ENCODE measurements around the gene ENAM. TPM values are rescaled to one million over a fixed set of nuclear protein-coding genes. Genes with fewer than 3 reads are reported as not detected.

The ENAM gene
- total and polyA plus RNA-seq, 2 donors (not counting 3 experiments of a cell fraction or from before 2014, with no cell fraction given) = 0.07 TPM; not detected in 1

- dilution Hi-C loops (cut with MboI; ENCODE audit: extremely low pct_ligation_motif_present, low sequenced_read_pairs) = no loop called here
- Histone ChIP-seq H4K20me1 (replicated peaks; ENCODE audit: control insufficient read depth, extremely low read depth, insufficient read depth, low read length) (no peaks in the 10 kb centered on the region), H3K36me3 (ENCODE audit: control insufficient read depth in 2 of 2, extremely low read depth in 1 of 2, insufficient read depth in 2 of 2, low read length in 2 of 2) (no peaks in the 10 kb centered on the region), H3K79me2 (ENCODE audit: control insufficient read depth, insufficient read depth, low read length) (no peaks in the 10 kb centered on the region), H3K9me3 (replicated peaks; ENCODE audit: control insufficient read depth, insufficient read depth, low read length) (no peaks in the 10 kb centered on the region), H3K27ac (ENCODE audit: insufficient read depth, low read depth, low read length) (no peak within 1 kb of the TSS), H3K4me3 (replicated peaks in 1 of 3; ENCODE audit: insufficient read depth in 1 of 3, low read depth in 1 of 3, low read length in 3 of 3) (no peak within 1 kb of the TSS), H3K4me1 (ENCODE audit: control insufficient read depth, extremely low read depth, insufficient read depth, low read length) (no peaks in the 10 kb centered on the region), H3K4me2 (ENCODE audit: insufficient read depth, low read length) (no peak within 1 kb of the TSS), H2AFZ (ENCODE audit: low read depth, low read length) (no peak within 1 kb of the TSS), H3K9ac (replicated peaks; ENCODE audit: extremely low read depth, insufficient read depth, low read length) (no peak within 1 kb of the TSS), H3K9me1 (replicated peaks; ENCODE audit: control insufficient read depth, extremely low read depth, insufficient read depth, low read length) (no peaks in the 10 kb centered on the region), H3K27me3 (ENCODE audit: control insufficient read depth in 2 of 2, insufficient read depth in 2 of 2, low read length in 2 of 2) (no peaks in the 10 kb centered on the region)
- POLR2A ChIA-PET = no interaction called here
- intact Hi-C loops (cut with micrococcal nuclease) = no loop called here
- no TSS peak for BruUV-seq (replicated peaks)
- no peak for DNase-seq (ENCODE audit: low read depth, low spot score)
- TF ChIP-seq FOS (IDR thresholded peaks at IDR 0.05; ENCODE audit: borderline replicate concordance, insufficient read depth, low read length) (no peak), GATA2 (IDR thresholded peaks at IDR 0.05; ENCODE audit: insufficient read depth, insufficient read length, low read depth, low read length) (no peak), POLR2AphosphoS5 (IDR thresholded peaks at IDR 0.05; ENCODE audit: insufficient read depth, low read depth, low read length) (no peak), JUN (IDR thresholded peaks at IDR 0.05; ENCODE audit: borderline replicate concordance, insufficient read depth, insufficient read length, low read depth) (no peak), MYC (IDR thresholded peaks at IDR 0.05; ENCODE audit: low read depth, low read length) (no peak)
- TF ChIP-seq, protein P1, sequence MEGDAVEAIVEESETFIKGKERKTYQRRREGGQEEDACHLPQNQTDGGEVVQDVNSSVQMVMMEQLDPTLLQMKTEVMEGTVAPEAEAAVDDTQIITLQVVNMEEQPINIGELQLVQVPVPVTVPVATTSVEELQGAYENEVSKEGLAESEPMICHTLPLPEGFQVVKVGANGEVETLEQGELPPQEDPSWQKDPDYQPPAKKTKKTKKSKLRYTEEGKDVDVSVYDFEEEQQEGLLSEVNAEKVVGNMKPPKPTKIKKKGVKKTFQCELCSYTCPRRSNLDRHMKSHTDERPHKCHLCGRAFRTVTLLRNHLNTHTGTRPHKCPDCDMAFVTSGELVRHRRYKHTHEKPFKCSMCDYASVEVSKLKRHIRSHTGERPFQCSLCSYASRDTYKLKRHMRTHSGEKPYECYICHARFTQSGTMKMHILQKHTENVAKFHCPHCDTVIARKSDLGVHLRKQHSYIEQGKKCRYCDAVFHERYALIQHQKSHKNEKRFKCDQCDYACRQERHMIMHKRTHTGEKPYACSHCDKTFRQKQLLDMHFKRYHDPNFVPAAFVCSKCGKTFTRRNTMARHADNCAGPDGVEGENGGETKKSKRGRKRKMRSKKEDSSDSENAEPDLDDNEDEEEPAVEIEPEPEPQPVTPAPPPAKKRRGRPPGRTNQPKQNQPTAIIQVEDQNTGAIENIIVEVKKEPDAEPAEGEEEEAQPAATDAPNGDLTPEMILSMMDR (IDR thresholded peaks at IDR 0.05; ENCODE audit: extremely low read depth in 1 of 2, insufficient read depth in 1 of 2, low read depth in 1 of 2, low read length in 2 of 2) = no peak
- FAIRE-seq = peak; percentile 61
- CTCF ChIA-PET = interaction anchor here (1.6 kb wide), 1 partner anchor 14 kb away, joined by 4 read pairs; no protein-coding TSS in a partner anchor
These were observed 37.8 kb downstream of the ENAM start, which contains the start of gene JCHAIN for GRCh38 chr4:70666369-70666768. TSS of gene JCHAIN (minus strand) at chr4:70666508. CDS start at chr4:70666490, 18 bp downstream.

Data from endothelial cell of umbilical vein (primary cell).